Neural cell (in vitro differentiated cells): ENCODE measurements around the gene PIP5K1B.
"Not testable (repeated sequence)": the region's sequence is repeated elsewhere in the genome, so short reads cannot be mapped to it uniquely, and the experiment has no call there.

Experiments
- CTCF ChIP-seq: fragments of 450-650 bp; IDR thresholded peaks from 2 replicates; pipeline ENCODE4 v1.5.1; 2014; ENCODE audit warnings: antibody characterized with exemption, mild to moderate bottlenecking, moderate library complexity; ENCODE audit not compliant: poor library complexity, severe bottlenecking
- EP300 ChIP-seq: fragments of 450-650 bp; conservative IDR thresholded peaks from 2 replicates; pipeline ENCODE4 v1.6.1; 2014; ENCODE audit warnings: antibody characterized with exemption, mild to moderate bottlenecking, moderate library complexity; ENCODE audit not compliant: poor library complexity, severe bottlenecking
- EZH2 ChIP-seq: fragments of 200-600, 300-800 bp; shearing (Covaris generic), sonication (generic); IDR thresholded peaks from 2 replicates; pipeline ENCODE4 v1.6.1; 2014; ENCODE audit warnings: antibody characterized with exemption, low read length, borderline replicate concordance, mild to moderate bottlenecking; ENCODE audit not compliant: insufficient read depth, poor library complexity, severe bottlenecking
- MXI1 ChIP-seq: fragments of 450-650 bp; conservative IDR thresholded peaks from 2 replicates; pipeline ENCODE4 v1.6.1; 2014; ENCODE audit warnings: antibody characterized with exemption, mild to moderate bottlenecking; ENCODE audit not compliant: poor library complexity, severe bottlenecking
- POLR2AphosphoS5 ChIP-seq: IDR thresholded peaks from 2 replicates; pipeline ENCODE4 v1.6.1; 2012
- RAD21 ChIP-seq: fragments of 450-650 bp; conservative IDR thresholded peaks from 2 replicates; pipeline ENCODE4 v1.6.1; 2014; ENCODE audit warnings: antibody characterized with exemption, mild to moderate bottlenecking, moderate library complexity
- TAF1 ChIP-seq: IDR thresholded peaks from 2 replicates; pipeline ENCODE4 v1.6.1; 2012; ENCODE audit warnings: low read depth

- TF ChIP-seq POLR2AphosphoS5, CTCF, EZH2, EP300, RAD21, TAF1, MXI1: not testable (repeated sequence)
Measured at GRCh38 chr9:68699625-68700024, 5.4 kb upstream of the PIP5K1B start.
